Activated CD4-positive, alpha-beta T cell treated with anti-CD3 and anti-CD28 coated beads, Interleukin-2, Interleukin-4, amounts not matched to agents 100 ng/mL and 50 ng/mL, durations not matched to agents 16 hours and 8 hours (primary cell): ENCODE results near the gene NKIRAS1.
"Not testable (repeated sequence)": the region's sequence is repeated elsewhere in the genome, so short reads cannot be mapped to it uniquely, and the experiment has no call there.

ENCODE experiments used
- DNase-seq: peaks from one replicate; pipeline ENCODE4 v3.0.0-alpha.2; 2020; ENCODE audit warnings: low spot score

The NKIRAS1 gene

DNA sequence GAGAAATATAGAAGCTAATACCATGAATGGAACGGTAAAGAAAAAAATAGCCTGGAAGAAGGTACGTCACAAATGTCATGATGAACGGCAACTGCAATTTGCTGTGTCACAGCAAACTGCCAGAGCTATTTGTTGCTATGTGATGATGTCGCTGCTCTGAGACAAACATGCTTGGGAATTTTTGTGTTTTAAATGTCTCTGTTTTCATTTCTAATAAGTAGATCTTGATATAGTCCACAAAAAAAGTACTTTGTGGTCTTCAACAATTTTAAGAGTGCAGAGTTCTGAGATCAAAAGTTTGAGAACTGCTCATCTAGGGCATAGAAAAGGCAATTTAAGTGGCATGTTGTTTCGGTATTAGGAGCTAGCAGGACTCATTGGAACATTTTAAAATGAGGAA lies 24.0 kb upstream of the NKIRAS1 start:
- no peak for DNase-seq

DNA sequence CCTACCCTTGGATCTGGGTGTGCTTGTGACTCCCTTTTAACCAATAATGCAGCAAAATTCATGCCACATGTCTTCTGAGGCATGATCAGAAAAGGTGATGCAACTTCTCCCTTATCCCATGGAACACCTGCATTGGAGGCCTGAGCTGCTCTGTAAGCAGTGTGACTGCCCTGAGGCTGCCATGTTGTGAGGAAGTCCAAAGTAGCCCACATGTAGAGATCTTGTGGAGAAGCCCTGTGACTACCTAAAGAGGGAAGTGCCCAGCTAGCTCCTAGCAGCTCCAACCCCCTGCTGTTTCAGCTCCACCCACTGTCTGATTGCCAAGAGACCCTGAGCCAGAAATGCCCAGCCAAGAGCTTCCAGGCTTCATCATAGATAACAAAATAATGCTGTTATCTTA lies 21.9 kb upstream of the NKIRAS1 start:
- DNase-seq = no peak

DNA sequence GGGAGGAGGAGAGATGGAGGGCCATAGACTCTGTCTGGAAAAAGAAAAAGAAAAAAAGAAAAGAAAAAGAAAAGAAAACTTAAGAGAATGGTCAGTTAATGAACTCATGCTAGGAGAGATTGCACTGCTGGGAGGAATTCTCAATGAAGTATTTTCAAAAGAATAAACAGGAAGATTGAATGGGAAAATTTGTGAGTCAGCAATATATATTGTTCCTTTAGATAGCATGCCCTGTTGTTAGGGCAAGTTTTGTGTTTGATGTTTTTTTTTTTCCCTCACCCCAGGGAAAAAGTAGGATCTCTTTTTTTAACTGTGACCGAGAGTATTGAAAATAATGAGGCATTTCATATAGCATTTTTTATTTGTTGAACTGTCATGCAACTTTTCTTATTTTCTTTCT lies 20.5 kb upstream of the NKIRAS1 start:
- no peak for DNase-seq

DNA sequence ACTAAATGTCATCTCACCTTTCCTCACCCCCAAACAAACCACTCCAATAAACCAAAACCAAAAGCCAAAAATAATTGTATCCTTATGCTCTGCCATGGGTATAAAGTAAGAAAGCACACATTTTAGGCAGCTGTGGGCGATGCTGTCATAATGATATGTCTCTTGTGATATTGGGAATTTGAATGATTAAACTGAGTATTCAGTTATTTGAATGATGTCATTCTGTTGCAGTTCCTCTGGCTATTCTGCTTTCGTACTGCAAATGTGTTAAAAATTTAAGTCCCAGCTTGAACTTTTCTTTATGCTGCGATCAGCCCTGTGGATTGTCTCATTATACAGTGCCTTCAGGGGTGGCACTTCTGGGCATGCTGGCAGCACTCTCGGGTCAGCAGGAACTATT lies 17.5 kb upstream of the NKIRAS1 start:
- DNase-seq = no peak

DNA sequence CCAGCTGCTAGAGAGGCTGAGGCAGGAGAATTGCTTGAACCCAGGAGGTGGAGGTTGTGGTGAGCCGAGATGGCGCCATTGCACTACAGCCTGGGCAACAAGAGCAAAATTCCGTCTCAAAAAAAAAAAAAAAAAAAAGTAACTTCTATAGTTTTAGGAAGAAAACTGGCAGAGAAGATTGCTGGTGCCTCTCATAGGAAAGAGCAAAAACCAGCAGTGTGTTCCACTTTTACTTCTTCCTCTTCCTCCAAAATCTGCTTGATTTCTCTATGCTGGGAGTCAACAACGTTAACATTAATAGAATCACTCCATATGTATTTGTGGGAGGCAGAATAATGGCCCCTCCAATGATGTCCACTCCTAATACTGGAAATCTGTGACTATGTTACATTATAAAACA lies 15.8 kb upstream of the NKIRAS1 start:
- no peak for DNase-seq

DNA sequence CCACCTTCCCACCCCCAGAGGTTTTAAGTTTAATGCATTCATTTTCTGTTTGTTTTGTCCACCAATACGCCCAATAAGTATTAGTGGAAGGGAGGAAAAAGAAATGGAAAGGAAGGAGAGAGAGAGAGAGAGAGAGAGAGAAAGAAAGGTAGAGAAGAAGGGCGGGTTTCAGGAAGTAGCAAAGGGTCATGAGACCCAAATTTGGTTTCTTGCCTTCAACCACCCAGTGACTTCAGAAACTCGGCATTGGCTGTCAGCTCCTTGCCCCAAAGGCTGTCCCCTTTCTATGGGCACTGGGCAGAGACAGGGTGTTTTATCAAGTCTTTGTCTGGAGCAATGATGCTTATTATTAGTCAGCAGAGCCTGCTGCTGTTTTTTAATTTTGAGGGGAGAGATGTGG lies 14.8 kb upstream of the NKIRAS1 start:
- no peak for DNase-seq

DNA sequence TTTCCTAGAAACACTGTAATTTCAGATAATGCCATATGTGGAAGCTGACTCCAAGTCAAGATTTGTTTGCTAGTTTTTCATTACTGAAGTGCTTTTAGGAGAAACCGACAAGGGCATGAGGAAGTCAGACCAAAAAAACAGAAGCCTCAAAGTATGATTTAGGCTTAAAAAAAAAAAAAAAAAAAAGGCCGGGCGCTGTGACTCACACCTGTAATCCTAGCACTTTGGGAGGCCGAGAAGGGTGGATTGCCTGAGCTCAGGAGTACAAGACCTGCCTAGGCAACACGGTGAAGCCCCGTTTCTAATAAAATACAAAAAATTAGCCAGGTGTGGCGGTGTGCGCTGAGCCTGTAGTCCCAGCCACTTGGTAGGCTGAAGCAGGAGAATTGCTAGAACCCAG lies 11.7 kb upstream of the NKIRAS1 start:
- no peak for DNase-seq

DNA sequence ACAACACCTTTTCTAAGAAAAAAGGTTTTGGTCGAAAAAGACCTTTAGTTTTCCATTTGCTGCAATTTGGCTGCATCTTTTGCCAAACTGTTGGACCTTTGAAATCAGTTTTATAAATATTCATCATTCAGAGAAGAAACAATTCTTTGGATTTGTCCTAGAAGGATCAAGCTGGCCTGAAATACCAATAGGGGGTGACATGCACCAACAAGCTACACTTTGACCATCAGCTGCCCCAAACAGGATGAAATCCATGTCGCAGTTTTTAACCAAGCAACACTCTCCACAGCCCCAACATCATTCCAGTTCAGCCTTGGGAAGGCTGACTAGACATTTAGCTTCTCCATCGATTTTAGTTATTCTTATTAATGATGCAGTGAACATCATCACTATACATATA lies 9.9 kb upstream of the NKIRAS1 start:
- no peak for DNase-seq

DNA sequence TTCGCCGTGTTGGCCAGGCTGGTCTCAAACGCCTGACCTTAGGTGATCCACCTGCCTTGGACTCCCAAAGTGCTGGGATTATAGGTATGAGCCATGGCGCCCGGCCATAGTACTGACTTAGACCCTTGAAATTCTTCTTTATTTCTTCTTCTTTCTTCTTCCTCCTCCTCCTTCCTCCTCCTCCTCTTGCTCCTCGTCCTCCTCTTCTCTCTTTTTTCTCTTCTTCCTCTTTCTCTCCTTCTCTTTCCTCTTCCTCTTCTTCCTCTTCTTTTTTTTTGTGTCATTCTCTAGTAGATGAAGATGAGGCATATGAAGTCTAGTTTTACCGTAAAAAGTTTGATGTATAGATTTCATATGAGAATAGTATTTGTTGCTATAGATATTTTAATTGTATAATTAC lies 9.5 kb upstream of the NKIRAS1 start:
- no peak for DNase-seq

DNA sequence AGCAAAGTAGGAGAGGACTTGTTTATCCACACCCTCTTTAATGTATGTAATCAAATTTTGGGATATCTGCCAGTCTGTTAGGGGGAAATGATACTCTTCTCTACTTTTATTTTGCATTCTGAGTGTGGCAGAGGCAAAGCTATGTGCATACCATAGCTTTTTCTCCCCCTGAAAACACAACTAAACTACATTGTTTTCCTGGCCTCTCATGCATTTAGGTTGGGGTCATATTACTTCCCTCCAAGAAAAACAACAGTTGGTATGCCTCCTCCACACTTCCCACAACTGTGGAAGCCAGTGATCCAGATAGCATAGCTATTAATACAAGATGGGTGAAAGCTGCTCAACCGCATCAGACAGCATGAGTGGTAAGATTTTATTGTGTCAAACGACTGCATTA lies 7.0 kb upstream of the NKIRAS1 start:
- no peak for DNase-seq

DNA sequence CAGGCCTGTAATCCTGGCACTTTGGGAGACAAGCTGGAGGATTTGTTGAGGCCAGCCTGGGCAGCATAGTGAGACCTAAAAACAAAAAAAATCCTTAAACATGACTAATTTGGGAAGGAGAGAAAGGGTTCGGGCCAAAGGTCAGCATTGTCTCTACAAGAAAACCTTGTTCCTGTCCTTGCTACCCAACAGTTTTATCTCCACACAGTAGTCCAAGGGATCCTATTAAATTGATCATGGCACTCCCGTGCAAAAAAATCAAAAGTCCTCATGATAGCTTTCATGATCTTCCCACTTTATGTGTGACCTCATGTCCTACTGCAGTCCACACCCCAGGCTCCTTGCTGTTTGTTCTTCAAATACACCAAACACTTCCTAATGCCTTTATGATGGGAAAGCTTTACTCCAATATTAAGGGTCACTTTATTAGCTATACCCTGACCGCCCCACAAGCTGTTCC lies 4.3 kb upstream of the NKIRAS1 start:
- no peak for DNase-seq

DNA sequence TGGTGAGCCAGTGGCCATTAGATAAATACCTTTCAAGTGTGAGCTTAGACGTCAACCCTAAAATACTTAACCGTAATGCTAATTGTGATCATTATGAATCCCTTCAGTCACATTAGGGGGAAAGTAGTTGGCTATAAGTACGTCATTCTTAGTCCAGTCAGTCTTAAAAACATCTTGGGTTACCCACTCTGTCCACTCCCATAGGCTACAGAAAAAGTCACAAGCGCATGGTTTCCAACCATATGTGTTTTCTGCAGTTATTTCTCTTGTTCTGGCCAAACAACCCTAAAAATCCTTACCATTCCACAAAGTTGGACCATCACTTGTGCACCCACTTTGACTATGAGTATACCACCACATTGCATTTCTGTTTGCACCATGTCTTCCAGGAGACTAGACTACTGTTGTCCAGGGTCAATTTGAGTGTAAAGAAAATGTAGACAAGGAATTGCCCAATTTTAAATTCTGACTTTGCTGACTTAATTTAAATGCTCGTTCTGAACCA lies 3.4 kb upstream of the NKIRAS1 start:
- DNase-seq = no peak

DNA sequence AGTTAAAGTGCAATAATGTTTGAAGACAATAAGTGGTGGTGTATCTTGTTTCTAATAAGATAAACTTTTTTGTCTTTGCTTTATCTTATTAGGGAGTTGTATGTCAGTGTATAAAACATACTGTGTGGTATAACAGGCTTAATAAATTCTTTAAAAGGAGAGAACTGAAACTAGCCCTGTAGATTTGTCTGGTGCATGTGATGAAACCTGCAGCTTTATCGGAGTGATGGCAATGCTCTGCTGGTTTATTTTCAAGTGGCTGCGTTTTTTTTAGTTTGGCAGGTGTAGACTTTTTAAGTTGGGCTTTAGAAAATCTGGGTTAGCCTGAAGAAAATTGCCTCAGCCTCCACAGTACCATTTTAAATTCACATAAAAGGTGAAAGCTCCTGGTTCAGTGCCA lies 2.8 kb upstream of the NKIRAS1 start:
- DNase-seq = no peak

DNA sequence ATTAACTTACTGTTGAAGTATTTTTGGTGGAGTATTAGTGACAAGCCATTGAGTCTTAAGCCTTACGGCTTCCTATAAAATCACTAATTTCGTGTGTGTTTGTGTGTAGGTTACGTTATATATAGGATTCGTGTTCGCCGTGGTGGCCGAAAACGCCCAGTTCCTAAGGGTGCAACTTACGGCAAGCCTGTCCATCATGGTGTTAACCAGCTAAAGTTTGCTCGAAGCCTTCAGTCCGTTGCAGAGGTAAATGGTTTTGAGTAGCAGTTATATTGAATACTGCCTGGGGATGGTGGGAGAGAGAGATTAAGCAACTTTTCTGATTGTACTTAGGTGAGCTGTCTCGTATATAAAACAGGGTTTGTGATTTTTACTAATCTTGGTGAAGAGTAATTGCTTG lies 1.5 kb upstream of the NKIRAS1 start:
- DNase-seq = not testable (repeated sequence)

DNA sequence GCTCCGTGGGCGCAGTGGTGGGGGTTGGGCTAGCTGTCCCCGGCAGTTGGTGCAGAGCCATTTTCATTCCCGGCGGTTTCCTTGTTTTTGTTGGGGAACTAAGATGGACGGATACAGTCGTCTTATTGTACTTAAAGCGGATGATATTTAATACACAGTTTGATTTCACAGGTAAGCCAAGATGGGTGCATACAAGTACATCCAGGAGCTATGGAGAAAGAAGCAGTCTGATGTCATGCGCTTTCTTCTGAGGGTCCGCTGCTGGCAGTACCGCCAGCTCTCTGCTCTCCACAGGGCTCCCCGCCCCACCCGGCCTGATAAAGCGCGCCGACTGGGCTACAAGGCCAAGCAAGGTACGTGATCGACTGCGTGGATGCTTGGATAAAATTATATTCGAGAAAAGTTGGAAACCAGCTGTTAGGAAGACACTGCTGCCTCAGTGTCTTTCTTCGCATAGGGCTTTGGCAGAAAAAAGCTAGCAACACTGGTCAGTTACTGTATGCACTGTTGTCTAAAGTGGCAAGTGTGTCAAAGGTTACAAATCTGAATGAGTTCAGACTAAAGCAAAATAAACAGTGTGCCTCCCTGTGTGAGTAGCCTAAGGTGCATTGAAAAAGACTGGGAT lies 1.0 kb upstream of the NKIRAS1 start:
- DNase-seq = peak; percentile 75

DNA sequence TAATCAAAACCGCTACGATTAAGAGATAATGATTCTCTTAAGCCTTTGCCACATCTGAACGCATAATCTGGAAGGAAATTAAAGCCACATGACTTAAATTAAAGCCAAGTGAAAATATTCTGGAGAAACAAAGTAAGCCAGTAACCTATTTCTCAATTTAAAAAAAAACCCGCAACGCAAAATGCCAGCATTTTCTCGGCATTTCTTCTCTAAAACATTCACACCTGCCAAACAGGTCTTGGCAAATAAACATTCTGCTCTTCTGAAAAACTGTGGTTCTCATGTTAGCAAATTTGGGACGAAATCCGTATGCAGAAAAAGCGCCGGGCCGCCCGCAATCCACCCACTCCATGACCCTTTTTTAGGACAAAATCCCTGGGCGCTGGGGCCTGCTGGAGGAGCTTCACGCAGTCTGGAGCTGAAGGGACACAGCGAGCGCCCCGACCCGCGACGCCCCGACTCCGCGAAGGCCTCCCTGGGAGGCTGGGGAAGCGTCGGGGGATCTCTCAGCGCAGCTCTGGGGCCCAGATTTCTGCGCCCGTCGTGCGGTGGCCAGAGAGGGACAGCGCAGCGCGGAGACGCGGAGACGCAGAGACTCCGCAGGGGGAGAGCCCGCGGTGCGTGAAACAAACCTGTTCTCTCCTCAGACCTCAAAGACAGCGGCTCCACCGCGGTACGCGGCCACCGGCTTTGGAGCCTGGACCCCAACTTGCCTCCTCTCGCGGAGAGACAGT lies 471 bp downstream of the NKIRAS1 start:
- peak; percentile 19 for DNase-seq

DNA sequence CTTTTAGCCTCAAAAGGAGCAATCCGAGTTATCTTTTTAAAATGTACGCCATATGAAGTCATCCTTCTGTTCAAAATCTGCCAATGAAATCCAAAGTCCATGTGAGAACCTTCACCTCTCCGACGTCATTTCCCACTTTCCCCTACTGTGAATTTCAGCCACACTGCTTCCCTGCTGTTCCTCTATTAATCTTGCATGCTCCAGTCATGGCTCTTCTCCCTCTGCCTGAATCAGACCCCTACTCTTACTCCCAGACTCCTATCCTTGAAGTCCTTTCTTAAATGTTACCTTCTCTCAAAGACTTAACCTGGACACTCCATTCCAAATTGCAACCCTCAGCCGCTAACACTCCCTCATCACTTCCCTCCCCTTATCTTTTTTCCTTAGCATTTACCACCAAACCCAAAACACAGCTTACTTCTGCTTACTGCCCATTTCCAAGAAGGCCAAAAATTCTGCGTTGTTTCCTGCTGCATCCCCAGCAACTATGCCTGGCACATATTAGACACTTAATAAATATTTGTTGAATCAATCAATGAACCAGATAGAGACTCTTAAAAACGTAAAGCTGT lies 1.2 kb downstream of the NKIRAS1 start:
- DNase-seq = no peak

DNA sequence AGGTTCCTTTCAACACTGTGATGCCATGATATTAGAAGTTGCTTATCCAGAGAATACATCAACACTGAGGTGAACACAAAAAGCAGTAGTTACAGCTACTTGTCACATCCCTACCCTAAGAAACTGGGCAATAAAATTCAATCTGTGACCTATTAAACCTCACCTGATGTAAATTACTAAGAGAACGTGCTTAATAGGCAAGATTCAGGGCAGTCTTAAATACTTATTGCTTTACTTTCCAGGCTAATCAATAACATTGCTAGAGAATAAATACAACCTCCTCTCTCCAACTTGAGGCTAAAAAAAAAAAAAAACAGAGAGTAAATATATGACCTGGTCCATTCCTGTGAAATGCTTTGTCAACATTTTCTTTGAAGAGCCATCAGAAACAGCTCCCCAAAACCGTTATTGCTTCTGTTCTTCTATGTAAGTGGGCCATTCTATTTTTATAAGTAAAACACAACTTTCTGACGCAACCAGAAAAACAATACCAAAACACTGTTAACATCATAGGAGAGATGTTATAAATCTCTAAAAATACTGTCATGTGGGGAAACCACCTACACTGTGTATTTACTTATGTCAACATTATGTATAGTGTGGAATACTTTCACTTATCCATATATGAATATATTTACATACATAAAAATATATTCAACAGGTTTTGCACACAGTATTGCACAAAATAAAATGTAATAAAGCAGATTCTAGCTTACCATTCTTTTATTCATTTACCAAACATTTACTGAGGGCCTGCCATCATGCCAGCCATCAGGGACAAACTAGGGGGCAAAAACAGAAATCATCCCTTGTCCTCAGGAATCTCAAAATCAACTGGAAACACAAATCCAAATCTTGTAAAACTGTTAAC lies 2.7 kb downstream of the NKIRAS1 start:
- DNase-seq = no peak

DNA sequence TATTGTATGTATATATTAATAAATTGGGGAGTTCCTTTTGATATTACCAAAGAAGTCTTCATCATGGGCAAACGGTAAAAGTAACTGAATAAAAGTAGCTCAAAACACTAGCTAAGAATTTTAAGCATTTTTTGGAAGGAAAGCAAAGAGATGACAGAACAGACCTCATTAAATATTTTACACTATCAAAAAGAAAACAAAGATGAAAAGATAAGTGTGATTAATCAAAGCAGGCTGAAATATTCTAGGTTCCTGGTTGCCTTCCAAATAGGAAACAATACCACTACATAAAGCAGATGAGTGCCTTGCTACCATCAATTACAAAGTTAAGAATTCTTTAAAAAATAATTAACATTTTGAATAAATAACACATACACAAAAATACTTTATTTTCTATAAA lies 3.6 kb downstream of the NKIRAS1 start:
- no peak for DNase-seq

DNA sequence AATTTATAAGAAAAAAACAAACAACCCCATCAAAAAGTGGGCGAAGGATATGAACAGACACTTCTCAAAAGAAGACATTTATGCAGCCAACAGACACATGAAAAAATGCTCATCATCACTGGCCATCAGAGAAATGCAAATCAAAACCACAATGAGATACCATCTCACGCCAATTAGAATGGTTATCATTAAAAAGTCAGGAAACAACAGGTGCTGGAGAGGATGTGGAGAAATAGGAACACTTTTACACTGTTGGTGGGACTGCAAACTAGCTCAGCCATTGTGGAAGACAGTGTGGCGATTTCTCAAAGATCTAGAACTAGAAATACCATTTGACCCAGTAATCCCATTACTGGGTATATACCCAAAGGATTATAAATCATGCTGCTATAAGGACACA lies 4.5 kb downstream of the NKIRAS1 start:
- DNase-seq = not testable (repeated sequence)

DNA sequence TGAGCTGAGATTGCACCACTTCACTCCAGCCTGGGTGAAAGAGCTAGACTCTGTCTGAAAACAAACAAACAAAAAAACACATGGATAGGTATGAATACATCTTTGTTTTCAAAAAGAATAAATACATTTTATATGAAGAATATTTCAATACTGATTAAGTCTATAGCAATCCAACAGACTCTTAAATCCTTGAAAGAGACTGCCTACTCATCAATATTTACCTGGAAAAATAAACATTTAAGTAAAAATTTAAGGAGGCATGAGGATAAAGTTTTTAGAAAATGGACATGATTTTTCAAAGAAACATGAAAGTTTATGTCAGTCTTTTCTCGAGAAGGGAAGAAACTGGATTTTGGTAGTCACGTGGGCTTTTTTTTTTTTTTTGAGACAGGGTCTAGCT lies 5.4 kb downstream of the NKIRAS1 start:
- DNase-seq = no peak

DNA sequence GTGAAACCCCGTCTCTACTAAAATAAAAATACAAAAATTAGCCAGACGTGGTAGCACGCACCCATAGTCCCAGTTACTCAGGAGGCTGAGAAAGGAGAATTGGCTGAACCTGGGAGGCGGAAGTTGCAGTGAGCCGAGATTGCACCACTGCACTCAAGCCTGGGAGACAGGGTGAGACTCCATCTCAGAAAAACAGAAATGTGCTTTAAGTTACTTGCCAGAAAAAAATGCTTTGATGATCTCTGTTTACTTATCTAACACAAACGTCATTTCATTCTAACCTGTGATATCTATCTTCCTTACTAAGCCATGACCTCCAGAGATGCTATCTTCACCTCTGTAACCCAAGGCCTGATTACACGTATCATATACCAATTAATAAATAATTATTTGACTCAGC lies 7.4 kb downstream of the NKIRAS1 start:
- no peak for DNase-seq

DNA sequence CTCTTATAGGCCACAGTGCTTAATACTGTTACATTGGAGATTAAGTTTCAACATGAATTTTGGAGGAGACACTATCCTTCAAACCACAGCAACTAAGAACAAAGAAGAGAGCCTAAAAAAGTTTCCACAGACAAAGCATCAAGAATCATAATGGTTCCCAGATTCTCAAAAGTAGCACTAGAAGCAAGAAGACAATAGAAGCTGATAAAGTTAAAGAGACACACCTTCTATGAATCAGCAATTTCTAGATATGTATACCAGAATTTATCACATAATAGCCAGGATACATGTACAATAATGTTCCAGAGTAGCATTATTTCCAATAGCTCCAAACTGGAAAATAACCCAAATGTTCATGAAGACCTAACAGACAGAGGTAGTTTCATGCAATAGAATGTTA lies 12.2 kb downstream of the NKIRAS1 start:
- DNase-seq = no peak
